Measurements from ENCODE around the gene ZNF398. TPM values are rescaled to one million over a fixed set of nuclear protein-coding genes. Genes with fewer than 3 reads are reported as not detected.

The ZNF398 gene
- total and polyA plus RNA-seq, 2 of the 13 experiments (the other 11 are each of a cell fraction or from before 2014, with no cell fraction given), result 3.0 to 8.9 TPM

- TF ChIP-seq, protein P1, sequence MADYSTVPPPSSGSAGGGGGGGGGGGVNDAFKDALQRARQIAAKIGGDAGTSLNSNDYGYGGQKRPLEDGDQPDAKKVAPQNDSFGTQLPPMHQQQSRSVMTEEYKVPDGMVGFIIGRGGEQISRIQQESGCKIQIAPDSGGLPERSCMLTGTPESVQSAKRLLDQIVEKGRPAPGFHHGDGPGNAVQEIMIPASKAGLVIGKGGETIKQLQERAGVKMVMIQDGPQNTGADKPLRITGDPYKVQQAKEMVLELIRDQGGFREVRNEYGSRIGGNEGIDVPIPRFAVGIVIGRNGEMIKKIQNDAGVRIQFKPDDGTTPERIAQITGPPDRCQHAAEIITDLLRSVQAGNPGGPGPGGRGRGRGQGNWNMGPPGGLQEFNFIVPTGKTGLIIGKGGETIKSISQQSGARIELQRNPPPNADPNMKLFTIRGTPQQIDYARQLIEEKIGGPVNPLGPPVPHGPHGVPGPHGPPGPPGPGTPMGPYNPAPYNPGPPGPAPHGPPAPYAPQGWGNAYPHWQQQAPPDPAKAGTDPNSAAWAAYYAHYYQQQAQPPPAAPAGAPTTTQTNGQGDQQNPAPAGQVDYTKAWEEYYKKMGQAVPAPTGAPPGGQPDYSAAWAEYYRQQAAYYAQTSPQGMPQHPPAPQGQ (CRISPR knock-in tag; IDR thresholded peaks at IDR 0.05; ENCODE audit: borderline replicate concordance), result no peak
- TF ChIP-seq ARID3A (IDR thresholded peaks at IDR 0.05; ENCODE audit: low read depth, low read length), result no peak
- TF ChIP-seq HES4 (CRISPR knock-in tag; IDR thresholded peaks at IDR 0.05; ENCODE audit: borderline replicate concordance), result no peak
- no peak for TF ChIP-seq KLF16 (CRISPR knock-in tag; IDR thresholded peaks at IDR 0.05)
- no peak for TF ChIP-seq ZSCAN20 (CRISPR knock-in tag; IDR thresholded peaks at IDR 0.05; ENCODE audit: borderline replicate concordance)
- TF ChIP-seq ZNF138 (CRISPR knock-in tag; IDR thresholded peaks at IDR 0.05; ENCODE audit: low read depth), result no peak
These were observed 75.9 kb downstream of the ZNF398 start (continued) for GRCh38 chr7:149223176-149223575.

GRCh38 chr7:149223761-149224160 lies 76.5 kb downstream of the ZNF398 start:
- H2AFZ ChIP-seq (ENCODE audit: low read length), result no peak overlapping the region
- H3K27ac ChIP-seq (ENCODE audit: extremely low read length, insufficient read depth, low read length), result no peak overlapping the region
- no peaks in the 10 kb centered on the region for H4K20me1 ChIP-seq (ENCODE audit: insufficient read depth, low read length)
- no peak for DNase-seq (ENCODE audit: low spot score)
- intact Hi-C loops (cut with micrococcal nuclease; ENCODE audit: unreplicated experiment), result no loop called here
- no TSS peak for BruUV-seq (replicated peaks)
- in situ Hi-C loops (cut with HindIII; ENCODE audit: extremely low pct_ligation_motif_present, low pct_unique_long_range_greater_than_20kb), result no loop called here
- no peaks in the 10 kb centered on the region for H3K9me3 ChIP-seq (ENCODE audit: low read length)
- ChIA-PET POLR2A (no interaction called here), CTCF (ENCODE audit: low intra/inter-chr PET ratio, low total read pairs) (no interaction called here)
- FAIRE-seq, result no peak
- peaks cover 9 to 46% of the 10 kb centered on the region in 2 experiments; a peak in 4 of 5 replicates for H3K36me3 ChIP-seq (replicated peaks in 1 of 2; ENCODE audit: control insufficient read depth in 1 of 2, insufficient read depth in 2 of 2, low read length in 2 of 2)
- H3K4me2 ChIP-seq (ENCODE audit: low read depth, low read length), result no peak overlapping the region
- H3K4me1 ChIP-seq (ENCODE audit: insufficient read depth, low read length), result peaks cover 9% of the 10 kb centered on the region
- over 99% methylated on average over 28 of the region's 39 CpGs for WGBS (ENCODE audit: low lambda C conversion rate)
- no peaks in the 10 kb centered on the region for H3K79me2 ChIP-seq (ENCODE audit: insufficient read depth, low read length)
- no peak for ATAC-seq
- H3K4me3 ChIP-seq (replicated peaks in 1 of 3; ENCODE audit: insufficient read depth in 1 of 3, low read depth in 2 of 3, low read length in 3 of 3), result no peak overlapping the region
- no peak overlapping the region for H3K9ac ChIP-seq (ENCODE audit: insufficient read depth, low read depth, low read length)
- H3K27me3 ChIP-seq (ENCODE audit: control insufficient read depth in 1 of 2, insufficient read depth in 2 of 2, low read length in 2 of 2), result no peaks in the 10 kb centered on the region
- no peak for TF ChIP-seq FOXO1 (CRISPR knock-in tag; IDR thresholded peaks at IDR 0.05)
- TF ChIP-seq, protein P2, sequence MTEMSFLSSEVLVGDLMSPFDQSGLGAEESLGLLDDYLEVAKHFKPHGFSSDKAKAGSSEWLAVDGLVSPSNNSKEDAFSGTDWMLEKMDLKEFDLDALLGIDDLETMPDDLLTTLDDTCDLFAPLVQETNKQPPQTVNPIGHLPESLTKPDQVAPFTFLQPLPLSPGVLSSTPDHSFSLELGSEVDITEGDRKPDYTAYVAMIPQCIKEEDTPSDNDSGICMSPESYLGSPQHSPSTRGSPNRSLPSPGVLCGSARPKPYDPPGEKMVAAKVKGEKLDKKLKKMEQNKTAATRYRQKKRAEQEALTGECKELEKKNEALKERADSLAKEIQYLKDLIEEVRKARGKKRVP (CRISPR knock-in tag; IDR thresholded peaks at IDR 0.05), result no peak
- TF ChIP-seq, protein P3, sequence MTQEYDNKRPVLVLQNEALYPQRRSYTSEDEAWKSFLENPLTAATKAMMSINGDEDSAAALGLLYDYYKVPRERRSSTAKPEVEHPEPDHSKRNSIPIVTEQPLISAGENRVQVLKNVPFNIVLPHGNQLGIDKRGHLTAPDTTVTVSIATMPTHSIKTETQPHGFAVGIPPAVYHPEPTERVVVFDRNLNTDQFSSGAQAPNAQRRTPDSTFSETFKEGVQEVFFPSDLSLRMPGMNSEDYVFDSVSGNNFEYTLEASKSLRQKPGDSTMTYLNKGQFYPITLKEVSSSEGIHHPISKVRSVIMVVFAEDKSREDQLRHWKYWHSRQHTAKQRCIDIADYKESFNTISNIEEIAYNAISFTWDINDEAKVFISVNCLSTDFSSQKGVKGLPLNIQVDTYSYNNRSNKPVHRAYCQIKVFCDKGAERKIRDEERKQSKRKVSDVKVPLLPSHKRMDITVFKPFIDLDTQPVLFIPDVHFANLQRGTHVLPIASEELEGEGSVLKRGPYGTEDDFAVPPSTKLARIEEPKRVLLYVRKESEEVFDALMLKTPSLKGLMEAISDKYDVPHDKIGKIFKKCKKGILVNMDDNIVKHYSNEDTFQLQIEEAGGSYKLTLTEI (CRISPR knock-in tag; conservative IDR thresholded peaks at IDR 0.05), result no peak
- TF ChIP-seq, protein P4, sequence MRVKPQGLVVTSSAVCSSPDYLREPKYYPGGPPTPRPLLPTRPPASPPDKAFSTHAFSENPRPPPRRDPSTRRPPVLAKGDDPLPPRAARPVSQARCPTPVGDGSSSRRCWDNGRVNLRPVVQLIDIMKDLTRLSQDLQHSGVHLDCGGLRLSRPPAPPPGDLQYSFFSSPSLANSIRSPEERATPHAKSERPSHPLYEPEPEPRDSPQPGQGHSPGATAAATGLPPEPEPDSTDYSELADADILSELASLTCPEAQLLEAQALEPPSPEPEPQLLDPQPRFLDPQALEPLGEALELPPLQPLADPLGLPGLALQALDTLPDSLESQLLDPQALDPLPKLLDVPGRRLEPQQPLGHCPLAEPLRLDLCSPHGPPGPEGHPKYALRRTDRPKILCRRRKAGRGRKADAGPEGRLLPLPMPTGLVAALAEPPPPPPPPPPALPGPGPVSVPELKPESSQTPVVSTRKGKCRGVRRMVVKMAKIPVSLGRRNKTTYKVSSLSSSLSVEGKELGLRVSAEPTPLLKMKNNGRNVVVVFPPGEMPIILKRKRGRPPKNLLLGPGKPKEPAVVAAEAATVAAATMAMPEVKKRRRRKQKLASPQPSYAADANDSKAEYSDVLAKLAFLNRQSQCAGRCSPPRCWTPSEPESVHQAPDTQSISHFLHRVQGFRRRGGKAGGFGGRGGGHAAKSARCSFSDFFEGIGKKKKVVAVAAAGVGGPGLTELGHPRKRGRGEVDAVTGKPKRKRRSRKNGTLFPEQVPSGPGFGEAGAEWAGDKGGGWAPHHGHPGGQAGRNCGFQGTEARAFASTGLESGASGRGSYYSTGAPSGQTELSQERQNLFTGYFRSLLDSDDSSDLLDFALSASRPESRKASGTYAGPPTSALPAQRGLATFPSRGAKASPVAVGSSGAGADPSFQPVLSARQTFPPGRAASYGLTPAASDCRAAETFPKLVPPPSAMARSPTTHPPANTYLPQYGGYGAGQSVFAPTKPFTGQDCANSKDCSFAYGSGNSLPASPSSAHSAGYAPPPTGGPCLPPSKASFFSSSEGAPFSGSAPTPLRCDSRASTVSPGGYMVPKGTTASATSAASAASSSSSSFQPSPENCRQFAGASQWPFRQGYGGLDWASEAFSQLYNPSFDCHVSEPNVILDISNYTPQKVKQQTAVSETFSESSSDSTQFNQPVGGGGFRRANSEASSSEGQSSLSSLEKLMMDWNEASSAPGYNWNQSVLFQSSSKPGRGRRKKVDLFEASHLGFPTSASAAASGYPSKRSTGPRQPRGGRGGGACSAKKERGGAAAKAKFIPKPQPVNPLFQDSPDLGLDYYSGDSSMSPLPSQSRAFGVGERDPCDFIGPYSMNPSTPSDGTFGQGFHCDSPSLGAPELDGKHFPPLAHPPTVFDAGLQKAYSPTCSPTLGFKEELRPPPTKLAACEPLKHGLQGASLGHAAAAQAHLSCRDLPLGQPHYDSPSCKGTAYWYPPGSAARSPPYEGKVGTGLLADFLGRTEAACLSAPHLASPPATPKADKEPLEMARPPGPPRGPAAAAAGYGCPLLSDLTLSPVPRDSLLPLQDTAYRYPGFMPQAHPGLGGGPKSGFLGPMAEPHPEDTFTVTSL (CRISPR knock-in tag; IDR thresholded peaks at IDR 0.05; ENCODE audit: borderline replicate concordance), result no peak
